Measurements from ENCODE around the gene GGA3. TPM values are rescaled to one million over a fixed set of nuclear protein-coding genes. Genes with fewer than 3 reads are reported as not detected.

The GGA3 gene
- polyA plus RNA-seq, 4 donors: 17.6 to 39.1 (median 22.4) TPM

GRCh38 chr17:75245011-75245410, 16.4 kb downstream of the GGA3 start:
- Histone ChIP-seq H3K27me3 (ENCODE audit: control insufficient read depth in 3 of 3, insufficient read depth in 3 of 3, low read length in 3 of 3) (no peaks in the 10 kb centered on the region), H3K4me3 (ENCODE audit: low read depth in 1 of 3, low read length in 3 of 3) (no peak overlapping the region), H3K36me3 (ENCODE audit: control insufficient read depth in 3 of 3, insufficient read depth in 2 of 3, low read depth in 1 of 3, low read length in 3 of 3) (peaks cover 2 to 83% (median 36%) of the 10 kb centered on the region in 3 donors), H3K4me1 (ENCODE audit: control insufficient read depth in 3 of 3, insufficient read depth in 2 of 3, low read depth in 1 of 3, low read length in 2 of 3) (peaks cover 0 to 13% (median 0%) of the 10 kb centered on the region in 3 donors), H3K27ac (ENCODE audit: low read depth in 1 of 3, low read length in 2 of 3) (no peak overlapping the region), H3K9me3 (ENCODE audit: control insufficient read depth in 2 of 2, insufficient read depth in 1 of 2, low read depth in 1 of 2, low read length in 1 of 2) (no peaks in the 10 kb centered on the region)
- FAIRE-seq: no peak
- 87 to 90% (median 89%) methylated on average over 6 of the region's 6 CpGs for WGBS, 3 donors
- no peak for DNase-seq

GRCh38 chr17:75244133-75244866, 17.1 kb downstream of the GGA3 start:
- no peak overlapping the region for H3K27ac ChIP-seq (ENCODE audit: low read depth in 1 of 3, low read length in 2 of 3)
- H3K27me3 ChIP-seq (ENCODE audit: control insufficient read depth in 3 of 3, insufficient read depth in 3 of 3, low read length in 3 of 3): no peaks in the 10 kb centered on the region
- FAIRE-seq (no peak), DNase-seq (no peak)
- H3K4me1 ChIP-seq (ENCODE audit: control insufficient read depth in 3 of 3, insufficient read depth in 2 of 3, low read depth in 1 of 3, low read length in 2 of 3): peaks cover 0 to 20% (median 0%) of the 10 kb centered on the region in 3 donors
- H3K36me3 ChIP-seq (ENCODE audit: control insufficient read depth in 3 of 3, insufficient read depth in 2 of 3, low read depth in 1 of 3, low read length in 3 of 3): peaks cover 4 to 87% (median 42%) of the 10 kb centered on the region in 3 donors
- H3K9me3 ChIP-seq (ENCODE audit: control insufficient read depth in 2 of 2, insufficient read depth in 1 of 2, low read depth in 1 of 2, low read length in 1 of 2): no peaks in the 10 kb centered on the region
- 79 to 87% (median 82%) methylated on average over 22 of the region's 22 CpGs for WGBS, 3 donors
- H3K4me3 ChIP-seq (ENCODE audit: low read depth in 1 of 3, low read length in 3 of 3): no peak overlapping the region

- WGBS, 3 donors: 75 to 86% (median 81%) methylated on average over 17 of the region's 17 CpGs
- no peak for FAIRE-seq
- H3K36me3 ChIP-seq (ENCODE audit: control insufficient read depth in 3 of 3, insufficient read depth in 2 of 3, low read depth in 1 of 3, low read length in 3 of 3): peaks cover 7 to 96% (median 44%) of the 10 kb centered on the region in 3 donors
- no peak for DNase-seq
- H3K4me3 ChIP-seq (ENCODE audit: low read depth in 1 of 3, low read length in 3 of 3): no peak overlapping the region
- no peak overlapping the region for H3K27ac ChIP-seq (ENCODE audit: low read depth in 1 of 3, low read length in 2 of 3)
- H3K4me1 ChIP-seq (ENCODE audit: control insufficient read depth in 3 of 3, insufficient read depth in 2 of 3, low read depth in 1 of 3, low read length in 2 of 3): peaks cover 0 to 36% (median 0%) of the 10 kb centered on the region in 3 donors
- no peaks in the 10 kb centered on the region for H3K9me3 ChIP-seq (ENCODE audit: control insufficient read depth in 2 of 2, insufficient read depth in 1 of 2, low read depth in 1 of 2, low read length in 1 of 2)
- H3K27me3 ChIP-seq (ENCODE audit: control insufficient read depth in 3 of 3, insufficient read depth in 3 of 3, low read length in 3 of 3): no peaks in the 10 kb centered on the region
These were observed 18.9 kb downstream of the GGA3 start for GRCh38 chr17:75242461-75243042.

GRCh38 chr17:75241996-75242460, 19.4 kb downstream of the GGA3 start:
- Histone ChIP-seq H3K27ac (ENCODE audit: low read depth in 1 of 3, low read length in 2 of 3) (no peak overlapping the region), H3K9me3 (ENCODE audit: control insufficient read depth in 2 of 2, insufficient read depth in 1 of 2, low read depth in 1 of 2, low read length in 1 of 2) (no peaks in the 10 kb centered on the region), H3K27me3 (ENCODE audit: control insufficient read depth in 3 of 3, insufficient read depth in 3 of 3, low read length in 3 of 3) (no peaks in the 10 kb centered on the region), H3K4me1 (ENCODE audit: control insufficient read depth in 3 of 3, insufficient read depth in 2 of 3, low read depth in 1 of 3, low read length in 2 of 3) (peaks cover 0 to 36% (median 0%) of the 10 kb centered on the region in 3 donors), H3K4me3 (ENCODE audit: low read depth in 1 of 3, low read length in 3 of 3) (no peak overlapping the region), H3K36me3 (ENCODE audit: control insufficient read depth in 3 of 3, insufficient read depth in 2 of 3, low read depth in 1 of 3, low read length in 3 of 3) (peaks cover 9 to 96% (median 47%) of the 10 kb centered on the region in 3 donors)
- WGBS, 3 donors: 77 to 91% (median 81%) methylated on average over 15 of the region's 15 CpGs
- FAIRE-seq: no peak
- no peak for DNase-seq

- no peak for DNase-seq
- H3K4me3 ChIP-seq (ENCODE audit: low read depth in 1 of 3, low read length in 3 of 3): no peak overlapping the region
- peaks cover 9 to 100% (median 48%) of the 10 kb centered on the region in 3 donors for H3K36me3 ChIP-seq (ENCODE audit: control insufficient read depth in 3 of 3, insufficient read depth in 2 of 3, low read depth in 1 of 3, low read length in 3 of 3)
- peak overlapping the region in 1 of 3 donors; percentile 82 for H3K27ac ChIP-seq (ENCODE audit: low read depth in 1 of 3, low read length in 2 of 3)
- WGBS, 3 donors: 91 to 93% (median 92%) methylated on average over 9 of the region's 9 CpGs
- H3K9me3 ChIP-seq (ENCODE audit: control insufficient read depth in 2 of 2, insufficient read depth in 1 of 2, low read depth in 1 of 2, low read length in 1 of 2): no peaks in the 10 kb centered on the region
- peaks cover 0 to 36% (median 0%) of the 10 kb centered on the region in 3 donors for H3K4me1 ChIP-seq (ENCODE audit: control insufficient read depth in 3 of 3, insufficient read depth in 2 of 3, low read depth in 1 of 3, low read length in 2 of 3)
- H3K27me3 ChIP-seq (ENCODE audit: control insufficient read depth in 3 of 3, insufficient read depth in 3 of 3, low read length in 3 of 3): no peaks in the 10 kb centered on the region
- FAIRE-seq: no peak
These were observed 19.9 kb downstream of the GGA3 start for GRCh38 chr17:75241502-75241901.

GRCh38 chr17:75241143-75241430, 20.3 kb downstream of the GGA3 start:
- WGBS, 3 donors: 87 to 97% (median 94%) methylated on average over 7 of the region's 7 CpGs
- peak overlapping the region in 1 of 3 donors; percentile 82 for H3K27ac ChIP-seq (ENCODE audit: low read depth in 1 of 3, low read length in 2 of 3)
- H3K9me3 ChIP-seq (ENCODE audit: control insufficient read depth in 2 of 2, insufficient read depth in 1 of 2, low read depth in 1 of 2, low read length in 1 of 2): no peaks in the 10 kb centered on the region
- H3K27me3 ChIP-seq (ENCODE audit: control insufficient read depth in 3 of 3, insufficient read depth in 3 of 3, low read length in 3 of 3): no peaks in the 10 kb centered on the region
- no peak for FAIRE-seq
- DNase-seq: no peak
- peaks cover 0 to 36% (median 0%) of the 10 kb centered on the region in 3 donors for H3K4me1 ChIP-seq (ENCODE audit: control insufficient read depth in 3 of 3, insufficient read depth in 2 of 3, low read depth in 1 of 3, low read length in 2 of 3)
- peaks cover 9 to 97% (median 44%) of the 10 kb centered on the region in 3 donors for H3K36me3 ChIP-seq (ENCODE audit: control insufficient read depth in 3 of 3, insufficient read depth in 2 of 3, low read depth in 1 of 3, low read length in 3 of 3)
- H3K4me3 ChIP-seq (ENCODE audit: low read depth in 1 of 3, low read length in 3 of 3): no peak overlapping the region

- Histone ChIP-seq H3K36me3 (ENCODE audit: control insufficient read depth in 3 of 3, insufficient read depth in 2 of 3, low read depth in 1 of 3, low read length in 3 of 3) (peaks cover 9 to 97% (median 40%) of the 10 kb centered on the region in 3 donors), H3K4me3 (ENCODE audit: low read depth in 1 of 3, low read length in 3 of 3) (no peak overlapping the region), H3K27me3 (ENCODE audit: control insufficient read depth in 3 of 3, insufficient read depth in 3 of 3, low read length in 3 of 3) (no peaks in the 10 kb centered on the region), H3K4me1 (ENCODE audit: control insufficient read depth in 3 of 3, insufficient read depth in 2 of 3, low read depth in 1 of 3, low read length in 2 of 3) (peaks cover 0 to 36% (median 0%) of the 10 kb centered on the region in 3 donors), H3K9me3 (ENCODE audit: control insufficient read depth in 2 of 2, insufficient read depth in 1 of 2, low read depth in 1 of 2, low read length in 1 of 2) (no peaks in the 10 kb centered on the region), H3K27ac (ENCODE audit: low read depth in 1 of 3, low read length in 2 of 3) (peak overlapping the region in 1 of 3 donors; percentile 82)
- WGBS, 3 donors: 65 to 70% (median 68%) methylated on average over 22 to 23 of the region's 23 CpGs
- FAIRE-seq: no peak
- peak in 1 of 2 donors; percentile 91 for DNase-seq
These were observed 20.8 kb downstream of the GGA3 start for GRCh38 chr17:75240394-75241142.

- no peaks in the 10 kb centered on the region for H3K9me3 ChIP-seq (ENCODE audit: control insufficient read depth in 2 of 2, insufficient read depth in 1 of 2, low read depth in 1 of 2, low read length in 1 of 2)
- no peaks in the 10 kb centered on the region for H3K27me3 ChIP-seq (ENCODE audit: control insufficient read depth in 3 of 3, insufficient read depth in 3 of 3, low read length in 3 of 3)
- DNase-seq (no peak), FAIRE-seq (no peak)
- WGBS, 3 donors: 89 to 94% (median 92%) methylated on average over 18 to 23 of the region's 23 CpGs
- no peak overlapping the region for H3K4me3 ChIP-seq (ENCODE audit: low read depth in 1 of 3, low read length in 3 of 3)
- H3K36me3 ChIP-seq (ENCODE audit: control insufficient read depth in 3 of 3, insufficient read depth in 2 of 3, low read depth in 1 of 3, low read length in 3 of 3): peaks cover 13 to 96% (median 37%) of the 10 kb centered on the region in 3 donors
- peak overlapping the region in 1 of 3 donors; percentile 70 for H3K27ac ChIP-seq (ENCODE audit: low read depth in 1 of 3, low read length in 2 of 3)
- H3K4me1 ChIP-seq (ENCODE audit: control insufficient read depth in 3 of 3, insufficient read depth in 2 of 3, low read depth in 1 of 3, low read length in 2 of 3): peaks cover 0 to 36% (median 0%) of the 10 kb centered on the region in 3 donors
These were observed 21.5 kb downstream of the GGA3 start for GRCh38 chr17:75239778-75240393.
